Tongue (tissue), 2 donors: ENCODE measurements around the gene UNC45A. TPM values are rescaled to one million over a fixed set of nuclear protein-coding genes. Genes with fewer than 3 reads are reported as not detected.
A peak's percentile ranks its signal among the peaks of the same experiment; 100 is the strongest.

Experiments
- DNase-seq: peaks from one replicate; pipeline ENCODE4 v3.0.0-alpha.2; 2015
- total RNA-seq: library from RNA; depleted of rRNA; stranded (reverse); fragments of >200 nt; gene quantifications from one replicate; pipeline ENCODE4 v1.2.3, GENCODE V29; 2014

UNC45A gene
- total RNA-seq, 1 donor from 2014 or later: 51.6 TPM

- DNase-seq: no peak
Observed at GRCh38 chr15:90946941-90947576, 12.0 kb downstream of the UNC45A start.

- DNase-seq: no peak
Observed at GRCh38 chr15:90947577-90948357, 12.7 kb downstream of the UNC45A start.

- no peak for DNase-seq
Observed at GRCh38 chr15:90948506-90948905, 13.4 kb downstream of the UNC45A start.

- DNase-seq: no peak
Observed at GRCh38 chr15:90949979-90950675, 15.0 kb downstream of the UNC45A start.

GRCh38 chr15:90950676-90951075 lies 15.6 kb downstream of the UNC45A start:
- no peak for DNase-seq

- DNase-seq: no peak
Observed at GRCh38 chr15:90952901-90953677, 18.0 kb downstream of the UNC45A start.

- DNase-seq: no peak
Observed at GRCh38 chr15:90953947-90954711, 19.0 kb downstream of the UNC45A start.

- peak; percentile 98 for DNase-seq
Observed at GRCh38 chr15:90954712-90955623, 19.9 kb downstream of the UNC45A start, which contains the start of gene RCCD1. Gene RCCD1 (plus strand): TSS chr15:90954884. CDS start chr15:90956735, 1,851 bp downstream.

GRCh38 chr15:90955624-90956273 lies 20.7 kb downstream of the UNC45A start:
- peak; percentile 10 for DNase-seq

- DNase-seq: peak; percentile 89
Observed at GRCh38 chr15:90956274-90957030, 21.4 kb downstream of the UNC45A start.

- peak; percentile 32 for DNase-seq
Observed at GRCh38 chr15:90957031-90957790, 22.1 kb downstream of the UNC45A start.

GRCh38 chr15:90957791-90958190 lies 22.7 kb downstream of the UNC45A start:
- peak; percentile 46 for DNase-seq

- DNase-seq: peak; percentile 35
Observed at GRCh38 chr15:90959028-90959595, 24.0 kb downstream of the UNC45A start.

GRCh38 chr15:90959894-90960293 lies 24.8 kb downstream of the UNC45A start:
- peak; percentile 92 for DNase-seq

GRCh38 chr15:90960298-90961091 lies 25.4 kb downstream of the UNC45A start:
- peak; percentile 71 for DNase-seq

- no peak for DNase-seq
Observed at GRCh38 chr15:90962021-90962420, 26.9 kb downstream of the UNC45A start.

GRCh38 chr15:90966262-90966661 lies 31.2 kb downstream of the UNC45A start:
- DNase-seq: no peak
